Activated B cell treated with CpG ODN at 0.5 μM for 24 hours (primary cell): Measurements from ENCODE around the gene EML6. TPM values are rescaled to one million over a fixed set of nuclear protein-coding genes. Genes with fewer than 3 reads are reported as not detected.
A peak's percentile ranks its signal among the peaks of the same experiment; 100 is the strongest.

ENCODE experiments used
- ATAC-seq: fragments of 200-7000 bp; cut with Tn5 transposase; one replicate; pipeline ENCODE4 v1.10.0; 2021; ENCODE audit warnings: low read depth, mild to moderate bottlenecking, moderate library complexity
- CTCF ChIA-PET: fragments of 350-600 bp; sonication (Branson Sonifier 250); formaldehyde crosslinking; loops from one replicate; lab custom pipeline; 2021; ENCODE audit warnings: antibody characterized with exemption; lab: Charles Lee
- POLR2A ChIA-PET: fragments of 350-600 bp; sonication (Branson Sonifier 250); formaldehyde crosslinking; loops from one replicate; lab custom pipeline; 2021; ENCODE audit warnings: antibody characterized with exemption; lab: Charles Lee
- DNase-seq: peaks from one replicate; pipeline ENCODE4 v3.0.0; 2022
- H3K27ac Mint-ChIP-seq: one replicate; pipeline ENCODE4 v1.8.0; 2020; ENCODE audit warnings: mixed read lengths
- H3K27me3 Mint-ChIP-seq: one replicate; pipeline ENCODE4 v1.8.0; 2021; ENCODE audit warnings: mixed read lengths
- H3K36me3 Mint-ChIP-seq: one replicate; pipeline ENCODE4 v1.8.0; 2021; ENCODE audit warnings: low read depth, mixed read lengths
- H3K4me1 Mint-ChIP-seq: one replicate; pipeline ENCODE4 v1.8.0; 2021; ENCODE audit warnings: mixed read lengths
- H3K4me3 Mint-ChIP-seq: one replicate; pipeline ENCODE4 v1.8.0; 2020; ENCODE audit warnings: mild to moderate bottlenecking, mixed read lengths
- H3K9me3 Mint-ChIP-seq: one replicate; pipeline ENCODE4 v1.8.0; 2020; ENCODE audit warnings: mixed read lengths
- intact Hi-C: fragments of 100-400 bp; cut with micrococcal nuclease; formaldehyde crosslinking; loops from one replicate; pipeline ENCODE4 v1.15.1; 2024
- total RNA-seq: library from RNA; stranded (reverse); gene quantifications from 2 replicates; pipeline ENCODE4 v1.2.3, GENCODE V29; 2022
- TF ChIP-seq, protein P1 (sequence below): fragments of 200-600 bp; IDR thresholded peaks from one replicate; pipeline ENCODE4 v1.8.0; 2022; ENCODE audit warnings: antibody characterized with exemption, mild to moderate bottlenecking

The EML6 gene
- total RNA-seq, 1 donor from 2014 or later = 31.5 TPM

DNA sequence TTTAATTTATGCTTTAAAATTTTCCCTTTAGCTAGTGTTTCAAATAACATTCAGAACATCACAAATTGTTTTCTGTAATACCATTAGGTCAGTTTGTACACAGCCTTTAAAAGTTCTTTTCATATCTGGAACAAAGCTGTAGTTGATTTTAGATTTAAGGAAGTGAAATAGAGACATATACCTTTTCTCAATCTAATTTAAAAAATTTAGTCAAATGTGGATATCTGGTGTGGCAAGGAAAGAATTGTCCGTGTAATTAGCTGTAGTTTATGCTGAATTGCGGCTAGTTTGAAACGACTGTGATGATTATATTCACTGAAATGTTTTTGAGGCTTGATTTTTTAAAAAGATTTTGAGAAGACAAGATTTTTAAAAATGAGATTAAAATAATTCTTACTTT, 59.9 kb downstream of the EML6 start:
- H3K4me1 Mint-ChIP-seq = peaks cover 38% of the 10 kb centered on the region
- H3K27ac Mint-ChIP-seq = peak overlapping the region; percentile 18
- H3K27me3 Mint-ChIP-seq = no peaks in the 10 kb centered on the region
- intact Hi-C loops = loop anchor here (2.0 kb wide), 1 partner anchor 15 kb away; no protein-coding TSS in a partner anchor
- POLR2A ChIA-PET = interaction anchor here (0.9 to 1.3 kb wide), 2 partner anchors 26 to 202 kb away, joined by 3 to 4 read pairs; no protein-coding TSS in a partner anchor
- no peaks in the 10 kb centered on the region for H3K36me3 Mint-ChIP-seq
- no peak for ATAC-seq
- peaks cover 5% of the 10 kb centered on the region for H3K9me3 Mint-ChIP-seq
- CTCF ChIA-PET = interaction anchor here (1.1 to 1.6 kb wide), 2 partner anchors 55 to 260 kb away, joined by 3 to 4 read pairs; no protein-coding TSS in a partner anchor
- H3K4me3 Mint-ChIP-seq = peak overlapping the region; percentile 32
- DNase-seq = no peak
- TF ChIP-seq, protein P1, sequence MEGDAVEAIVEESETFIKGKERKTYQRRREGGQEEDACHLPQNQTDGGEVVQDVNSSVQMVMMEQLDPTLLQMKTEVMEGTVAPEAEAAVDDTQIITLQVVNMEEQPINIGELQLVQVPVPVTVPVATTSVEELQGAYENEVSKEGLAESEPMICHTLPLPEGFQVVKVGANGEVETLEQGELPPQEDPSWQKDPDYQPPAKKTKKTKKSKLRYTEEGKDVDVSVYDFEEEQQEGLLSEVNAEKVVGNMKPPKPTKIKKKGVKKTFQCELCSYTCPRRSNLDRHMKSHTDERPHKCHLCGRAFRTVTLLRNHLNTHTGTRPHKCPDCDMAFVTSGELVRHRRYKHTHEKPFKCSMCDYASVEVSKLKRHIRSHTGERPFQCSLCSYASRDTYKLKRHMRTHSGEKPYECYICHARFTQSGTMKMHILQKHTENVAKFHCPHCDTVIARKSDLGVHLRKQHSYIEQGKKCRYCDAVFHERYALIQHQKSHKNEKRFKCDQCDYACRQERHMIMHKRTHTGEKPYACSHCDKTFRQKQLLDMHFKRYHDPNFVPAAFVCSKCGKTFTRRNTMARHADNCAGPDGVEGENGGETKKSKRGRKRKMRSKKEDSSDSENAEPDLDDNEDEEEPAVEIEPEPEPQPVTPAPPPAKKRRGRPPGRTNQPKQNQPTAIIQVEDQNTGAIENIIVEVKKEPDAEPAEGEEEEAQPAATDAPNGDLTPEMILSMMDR = no peak

DNA sequence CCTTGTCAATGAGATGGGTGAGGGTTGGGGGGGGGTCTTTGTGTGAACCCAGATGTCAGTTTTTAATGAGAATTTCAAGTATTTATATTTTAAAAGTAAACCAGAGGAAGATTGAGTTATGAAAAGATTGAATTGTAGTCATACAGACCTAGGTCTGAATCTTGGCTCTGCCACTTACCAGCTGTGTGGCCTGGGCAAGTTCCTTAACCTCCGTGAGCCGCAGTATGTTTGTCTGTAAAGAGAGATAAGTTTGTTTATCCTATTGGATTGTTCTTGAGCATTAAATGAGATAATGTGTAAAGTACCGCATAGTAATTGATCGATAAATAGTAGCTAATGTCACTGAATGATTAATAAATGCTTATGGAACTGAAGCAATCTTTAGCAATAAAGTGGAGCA, 63.8 kb downstream of the EML6 start:
- H3K27ac Mint-ChIP-seq = peak overlapping the region; percentile 78
- DNase-seq = no peak
- peaks cover 45% of the 10 kb centered on the region for H3K4me1 Mint-ChIP-seq
- no peak overlapping the region for H3K4me3 Mint-ChIP-seq
- ChIA-PET POLR2A (no interaction called here), CTCF (interaction anchor here (1.7 kb wide), 1 partner anchor 9 kb away, joined by 3 read pairs; no protein-coding TSS in a partner anchor)
- no peaks in the 10 kb centered on the region for H3K27me3 Mint-ChIP-seq
- H3K36me3 Mint-ChIP-seq = no peaks in the 10 kb centered on the region
- intact Hi-C loops = loop anchor here (2.0 kb wide), 1 partner anchor 30 kb away; no protein-coding TSS in a partner anchor
- TF ChIP-seq, protein P1 = no peak
- ATAC-seq = no peak
- H3K9me3 Mint-ChIP-seq = peaks cover 5% of the 10 kb centered on the region

DNA sequence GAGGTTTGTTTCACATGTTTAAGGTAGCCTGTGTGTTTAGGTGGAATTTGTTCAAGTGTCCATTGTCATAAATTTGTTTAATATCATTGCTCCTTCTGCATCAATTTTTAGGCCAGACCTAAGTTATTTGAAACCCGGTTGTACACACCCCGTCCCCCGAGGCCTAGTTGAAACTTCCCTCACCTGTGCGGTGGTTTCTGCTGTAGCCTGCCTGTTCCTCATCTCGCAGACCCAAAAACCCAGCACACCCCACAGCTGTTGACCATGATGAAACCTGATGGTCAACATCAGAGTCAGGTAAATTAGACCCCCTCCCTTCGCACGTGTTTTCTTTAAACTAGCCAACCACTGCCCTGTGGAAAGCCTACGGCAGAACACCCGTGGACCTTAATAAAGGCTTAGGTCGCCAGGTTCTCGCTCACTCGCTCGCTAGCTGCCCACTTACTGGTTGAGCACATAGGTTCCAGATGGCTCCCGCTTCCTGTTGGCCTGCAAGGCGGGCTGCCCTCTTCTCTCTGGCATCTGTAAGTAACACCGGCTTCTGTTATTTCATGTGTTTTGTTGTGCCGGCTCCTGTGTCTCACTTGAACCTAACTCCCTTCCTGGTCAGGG, 64.4 kb downstream of the EML6 start:
- Mint-ChIP-seq H3K36me3 (no peaks in the 10 kb centered on the region), H3K4me3 (peak overlapping the region; percentile 63), H3K27me3 (no peaks in the 10 kb centered on the region), H3K4me1 (peaks cover 41% of the 10 kb centered on the region), H3K9me3 (no peaks in the 10 kb centered on the region), H3K27ac (peak overlapping the region; percentile 78)
- DNase-seq (peak; percentile 15), ATAC-seq (peak; percentile 75)
- ChIA-PET POLR2A (interaction anchor here (1.1 kb wide), 1 partner anchor 9 kb away, joined by 3 read pairs; no protein-coding TSS in a partner anchor), CTCF (interaction anchor here (1.7 kb wide), 1 partner anchor 10 kb away, joined by 3 read pairs; no protein-coding TSS in a partner anchor)
- intact Hi-C loops = loop anchor here (2.0 kb wide), 2 partner anchors 31 to 65 kb away; partner anchors contain the start of gene EML6
- TF ChIP-seq, protein P1 = no peak

DNA sequence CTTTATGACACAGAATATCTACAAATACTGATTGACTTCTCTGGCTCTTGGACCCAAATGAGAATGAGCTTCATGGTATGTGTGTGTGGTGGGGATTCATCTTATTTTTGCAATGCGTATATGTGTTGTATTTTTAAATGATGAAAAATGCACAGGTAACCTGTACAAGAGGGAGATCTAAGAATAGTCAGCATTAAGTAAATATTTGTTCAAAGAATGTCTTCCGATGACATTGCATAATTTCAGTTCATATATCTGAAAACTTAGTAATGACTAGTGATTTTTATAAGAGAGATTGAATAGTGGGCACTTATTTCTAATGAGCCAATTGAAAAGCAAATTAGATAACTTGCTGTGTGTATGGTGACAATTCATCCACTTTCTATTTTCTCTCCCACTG, 66.4 kb downstream of the EML6 start:
- intact Hi-C loops = loop anchor here (2.0 kb wide), 1 partner anchor 67 kb away; the partner anchor contains the start of gene EML6

More for the DNA sequence above, 66.4 kb downstream of the EML6 start:
- TF ChIP-seq, protein P1 = no peak
- Mint-ChIP-seq H3K4me1 (peaks cover 30% of the 10 kb centered on the region), H3K36me3 (no peaks in the 10 kb centered on the region), H3K27me3 (no peaks in the 10 kb centered on the region), H3K4me3 (peak overlapping the region; percentile 33), H3K9me3 (no peaks in the 10 kb centered on the region), H3K27ac (no peak overlapping the region)
- POLR2A ChIA-PET = interaction anchor here (0.6 to 2.0 kb wide), 2 partner anchors 67 to 692 kb away, joined by 5 to 8 read pairs; partner anchors contain the start of gene EML6
- CTCF ChIA-PET = no interaction called here
- DNase-seq (no peak), ATAC-seq (no peak)
